ENCODE measurements around the gene NSD1. TPM values are rescaled to one million over a fixed set of nuclear protein-coding genes. Genes with fewer than 3 reads are reported as not detected.

NSD1 gene
- total and polyA plus RNA-seq, 9 of the 15 experiments (the other 6 are each of a cell fraction or from before 2014, with no cell fraction given), result 3.8 to 51.0 (median 24.7) TPM

GRCh38 chr5:177133096-177133852 lies at the start of gene NSD1 (continued):
- no peak for TF ChIP-seq ID3 (CRISPR knock-in tag; IDR thresholded peaks at IDR 0.05)
- TF ChIP-seq ID3 (tag; IDR thresholded peaks at IDR 0.05), result 0 out of 2 replicates have a peak, but pooled peaks have one; percentile 43
- no peak for TF ChIP-seq TOE1 (IDR thresholded peaks at IDR 0.05; ENCODE audit: borderline replicate concordance)
- TF ChIP-seq TOE1 (CRISPR knock-in tag; IDR thresholded peaks at IDR 0.05; ENCODE audit: borderline replicate concordance, low read depth), result no peak
- no peak for TF ChIP-seq ASH1L (IDR thresholded peaks at IDR 0.05; ENCODE audit: borderline replicate concordance, low read depth, partially characterized antibody)
- no peak for TF ChIP-seq DPF2 (IDR thresholded peaks at IDR 0.05)
- TF ChIP-seq KDM2B (CRISPR knock-in tag; IDR thresholded peaks at IDR 0.05), result no peak
- no peak for TF ChIP-seq ZNF280A (IDR thresholded peaks at IDR 0.05; ENCODE audit: low read depth, partially characterized antibody)
- TF ChIP-seq ZNF436 (CRISPR knock-in tag; IDR thresholded peaks at IDR 0.05), result no peak
- peak; percentile 28 for TF ChIP-seq RBM25 (IDR thresholded peaks at IDR 0.05; ENCODE audit: low read depth, low read length, severe bottlenecking)
- TF ChIP-seq FOXA3 (CRISPR knock-in tag; conservative IDR thresholded peaks at IDR 0.05 in 1 of 2, IDR thresholded peaks at IDR 0.05 in 1 of 2), result no peak
- TF ChIP-seq KLF1 (tag; IDR thresholded peaks at IDR 0.05), result peak; percentile 25; the same call in 1 of the 2 replicates
- TF ChIP-seq MEF2D (tag; conservative IDR thresholded peaks at IDR 0.05; ENCODE audit: low read depth), result no peak
- TF ChIP-seq SRSF1 (IDR thresholded peaks at IDR 0.05; ENCODE audit: low read depth, low read length), result 0 out of 2 replicates have a peak, but pooled peaks have one; percentile 6
- no peak for TF ChIP-seq TCF3 (CRISPR knock-in tag; IDR thresholded peaks at IDR 0.05)
- no peak for TF ChIP-seq POLR2A (conservative IDR thresholded peaks at IDR 0.05)
- peak; percentile 61; the same call in 1 of the 2 replicates for TF ChIP-seq CUX1 (CRISPR knock-in tag; IDR thresholded peaks at IDR 0.05)
- no peak for TF ChIP-seq TCF7 (IDR thresholded peaks at IDR 0.05; ENCODE audit: borderline replicate concordance)
- peak; percentile 91 for TF ChIP-seq CTBP1 (IDR thresholded peaks at IDR 0.05; ENCODE audit: borderline replicate concordance)
- TF ChIP-seq NRF1 (conservative IDR thresholded peaks at IDR 0.05 in 1 of 2, IDR thresholded peaks at IDR 0.05 in 1 of 2), result peak in 1 of 2 experiments; percentile 55; a peak in 2 of 4 replicates
- peak; percentile 57 for TF ChIP-seq TBP (optimal IDR thresholded peaks at IDR 0.05; ENCODE audit: low read depth, low read length)
- TF ChIP-seq ZNF354B (CRISPR knock-in tag; IDR thresholded peaks at IDR 0.05), result no peak

Data from K562 (cell line).